ENCODE data around the gene CHM. TPM values are rescaled to one million over a fixed set of nuclear protein-coding genes. Genes with fewer than 3 reads are reported as not detected.

Gene CHM
- total RNA-seq (24.8 and 27.3 TPM in 2 replicates), polyA plus RNA-seq (11.6 and 13.2 TPM in 2 replicates)

GRCh38 chrX:86047174-86047935, at the start of gene CHM:
Gene CHM (minus strand): TSS chrX:86047558. CDS start chrX:86047532, 26 bp downstream.
- Histone ChIP-seq H3K4me2 (peak within 1 kb of the TSS; percentile 76), H3K4me1 (ENCODE audit: insufficient read depth) (no peaks in the 10 kb centered on the region), H3K27ac (peak within 1 kb of the TSS; percentile 90), H3K36me3 (replicated peaks; ENCODE audit: insufficient read depth, low read depth) (no peaks in the 10 kb centered on the region), H3K79me2 (peaks cover 45% of the 10 kb centered on the region), H3K9me2 (replicated peaks; ENCODE audit: insufficient read depth) (no peaks in the 10 kb centered on the region), H3K4me3 (peak within 1 kb of the TSS; percentile 53), H4K20me1 (ENCODE audit: insufficient read depth, poor library complexity, severe bottlenecking) (no peaks in the 10 kb centered on the region), H2AFZ (peak within 1 kb of the TSS; percentile 45), H3K9me3 (ENCODE audit: low read depth) (no peaks in the 10 kb centered on the region), H3K27me3 (no peaks in the 10 kb centered on the region)
- WGBS (ENCODE audit: low lambda C conversion rate, missing lambda C conversion rate): 36% methylated on average over 25 of the region's 25 CpGs
- DNase-seq (ENCODE audit: low spot score): peak; percentile 78
- TF ChIP-seq EZH2phosphoT487 (IDR thresholded peaks at IDR 0.05; ENCODE audit: low read depth, severe bottlenecking, unreplicated experiment): no peak
- TF ChIP-seq EZH2 (IDR thresholded peaks at IDR 0.05; ENCODE audit: borderline replicate concordance): no peak

DNA sequence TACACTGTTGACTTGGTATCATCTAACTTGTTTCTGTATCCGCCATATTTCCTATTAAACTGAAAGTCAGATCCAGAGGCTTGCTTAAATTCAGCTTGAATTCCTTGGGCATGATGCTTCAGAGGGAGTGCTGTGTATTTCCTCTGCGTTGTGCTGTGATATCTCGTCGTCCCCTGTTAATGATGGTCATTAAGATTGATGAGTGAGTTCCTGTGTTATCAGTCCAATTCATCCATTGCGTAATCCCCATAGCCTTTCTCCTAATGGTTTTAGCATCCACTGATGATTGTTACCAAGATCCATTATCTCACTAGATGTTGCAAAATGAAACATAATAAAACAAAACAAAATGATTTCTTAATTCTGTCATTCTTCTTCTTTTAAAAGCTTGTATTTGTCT, 31.3 kb upstream of the CHM start:
- Histone ChIP-seq H3K9me2 (replicated peaks; ENCODE audit: insufficient read depth) (no peaks in the 10 kb centered on the region), H3K9me3 (ENCODE audit: low read depth) (peaks cover 5% of the 10 kb centered on the region), H3K36me3 (replicated peaks; ENCODE audit: insufficient read depth, low read depth) (no peaks in the 10 kb centered on the region), H3K4me2 (no peak overlapping the region), H3K4me3 (no peak overlapping the region), H4K20me1 (ENCODE audit: insufficient read depth, poor library complexity, severe bottlenecking) (no peaks in the 10 kb centered on the region), H2AFZ (no peak overlapping the region), H3K79me2 (no peaks in the 10 kb centered on the region), H3K27me3 (no peaks in the 10 kb centered on the region), H3K4me1 (ENCODE audit: insufficient read depth) (no peaks in the 10 kb centered on the region), H3K27ac (no peak overlapping the region)
- TF ChIP-seq EZH2 (IDR thresholded peaks at IDR 0.05; ENCODE audit: borderline replicate concordance) (no peak), EZH2phosphoT487 (IDR thresholded peaks at IDR 0.05; ENCODE audit: low read depth, severe bottlenecking, unreplicated experiment) (no peak)
- TF ChIP-seq, protein P1, sequence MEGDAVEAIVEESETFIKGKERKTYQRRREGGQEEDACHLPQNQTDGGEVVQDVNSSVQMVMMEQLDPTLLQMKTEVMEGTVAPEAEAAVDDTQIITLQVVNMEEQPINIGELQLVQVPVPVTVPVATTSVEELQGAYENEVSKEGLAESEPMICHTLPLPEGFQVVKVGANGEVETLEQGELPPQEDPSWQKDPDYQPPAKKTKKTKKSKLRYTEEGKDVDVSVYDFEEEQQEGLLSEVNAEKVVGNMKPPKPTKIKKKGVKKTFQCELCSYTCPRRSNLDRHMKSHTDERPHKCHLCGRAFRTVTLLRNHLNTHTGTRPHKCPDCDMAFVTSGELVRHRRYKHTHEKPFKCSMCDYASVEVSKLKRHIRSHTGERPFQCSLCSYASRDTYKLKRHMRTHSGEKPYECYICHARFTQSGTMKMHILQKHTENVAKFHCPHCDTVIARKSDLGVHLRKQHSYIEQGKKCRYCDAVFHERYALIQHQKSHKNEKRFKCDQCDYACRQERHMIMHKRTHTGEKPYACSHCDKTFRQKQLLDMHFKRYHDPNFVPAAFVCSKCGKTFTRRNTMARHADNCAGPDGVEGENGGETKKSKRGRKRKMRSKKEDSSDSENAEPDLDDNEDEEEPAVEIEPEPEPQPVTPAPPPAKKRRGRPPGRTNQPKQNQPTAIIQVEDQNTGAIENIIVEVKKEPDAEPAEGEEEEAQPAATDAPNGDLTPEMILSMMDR (IDR thresholded peaks at IDR 0.05; ENCODE audit: poor library complexity): no peak
- DNase-seq (ENCODE audit: low spot score): no peak
- WGBS (ENCODE audit: low lambda C conversion rate, missing lambda C conversion rate): 56% methylated on average over 5 of the region's 5 CpGs

- DNase-seq (ENCODE audit: low spot score): no peak
- WGBS (ENCODE audit: low lambda C conversion rate, missing lambda C conversion rate): 77% methylated on average over 4 of the region's 4 CpGs
- H2AFZ ChIP-seq: no peak overlapping the region
- H3K4me2 ChIP-seq: no peak overlapping the region
- no peaks in the 10 kb centered on the region for H3K4me1 ChIP-seq (ENCODE audit: insufficient read depth)
- no peak overlapping the region for H3K4me3 ChIP-seq
- no peaks in the 10 kb centered on the region for H3K9me3 ChIP-seq (ENCODE audit: low read depth)
- no peak overlapping the region for H3K27ac ChIP-seq
- TF ChIP-seq, protein P1 (IDR thresholded peaks at IDR 0.05; ENCODE audit: poor library complexity): no peak
- no peak for TF ChIP-seq EZH2 (IDR thresholded peaks at IDR 0.05; ENCODE audit: borderline replicate concordance)
- TF ChIP-seq EZH2phosphoT487 (IDR thresholded peaks at IDR 0.05; ENCODE audit: low read depth, severe bottlenecking, unreplicated experiment): no peak
- H3K9me2 ChIP-seq (replicated peaks; ENCODE audit: insufficient read depth): no peaks in the 10 kb centered on the region
- H4K20me1 ChIP-seq (ENCODE audit: insufficient read depth, poor library complexity, severe bottlenecking): no peaks in the 10 kb centered on the region
- H3K36me3 ChIP-seq (replicated peaks; ENCODE audit: insufficient read depth, low read depth): no peaks in the 10 kb centered on the region
- H3K27me3 ChIP-seq: no peaks in the 10 kb centered on the region
- H3K79me2 ChIP-seq: no peaks in the 10 kb centered on the region
Measured at GRCh38 chrX:86066998-86067397, 19.6 kb upstream of the CHM start.

DNA sequence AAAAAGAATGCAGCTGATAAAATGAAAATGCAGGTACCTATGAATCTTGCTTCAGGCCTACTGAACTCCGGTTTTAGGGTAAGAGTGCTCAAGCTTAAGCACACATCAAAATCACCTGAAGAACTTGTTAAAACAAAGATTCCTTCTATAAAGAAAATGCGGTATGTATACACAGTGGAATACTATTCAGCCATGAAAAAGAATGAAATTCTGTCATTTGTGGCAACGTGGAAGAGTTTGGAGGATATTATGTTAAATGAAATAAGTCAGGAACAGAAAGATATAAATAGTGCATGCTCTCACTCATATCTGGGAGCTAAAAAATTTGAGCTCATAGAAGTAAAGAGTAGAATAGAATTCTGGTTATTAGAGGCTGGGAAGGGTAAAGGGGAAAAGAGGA, 14.0 kb upstream of the CHM start:
- H3K4me2 ChIP-seq: no peak overlapping the region
- 71% methylated on average over 3 of the region's 3 CpGs for WGBS (ENCODE audit: low lambda C conversion rate, missing lambda C conversion rate)

More for the DNA sequence above, 14.0 kb upstream of the CHM start:
- Histone ChIP-seq H3K27me3 (no peaks in the 10 kb centered on the region), H3K4me1 (ENCODE audit: insufficient read depth) (no peaks in the 10 kb centered on the region), H3K9me2 (replicated peaks; ENCODE audit: insufficient read depth) (no peaks in the 10 kb centered on the region), H2AFZ (no peak overlapping the region), H3K79me2 (no peaks in the 10 kb centered on the region), H3K9me3 (ENCODE audit: low read depth) (no peaks in the 10 kb centered on the region), H3K36me3 (replicated peaks; ENCODE audit: insufficient read depth, low read depth) (no peaks in the 10 kb centered on the region), H3K4me3 (no peak overlapping the region), H4K20me1 (ENCODE audit: insufficient read depth, poor library complexity, severe bottlenecking) (no peaks in the 10 kb centered on the region), H3K27ac (no peak overlapping the region)
- TF ChIP-seq, protein P1 (IDR thresholded peaks at IDR 0.05; ENCODE audit: poor library complexity): no peak
- TF ChIP-seq EZH2phosphoT487 (IDR thresholded peaks at IDR 0.05; ENCODE audit: low read depth, severe bottlenecking, unreplicated experiment) (no peak), EZH2 (IDR thresholded peaks at IDR 0.05; ENCODE audit: borderline replicate concordance) (no peak)
- DNase-seq (ENCODE audit: low spot score): no peak

Data from hepatocyte (in vitro differentiated cells).